Trophoblast cell (in vitro differentiated cells and primary cell): Measurements from ENCODE around the gene NEUROD1.

Experiments
- DNase-seq, 2 donors: peaks; one replicate each; pipeline ENCODE4 v3.0.0-alpha.2; 2016
- H2AFZ ChIP-seq: 2 replicates; pipeline ENCODE4 v1.6.1; 2013; ENCODE audit warnings: low read length, moderate library complexity, mild to moderate bottlenecking; ENCODE audit not compliant: insufficient read depth, poor library complexity
- H2AK5ac ChIP-seq: 2 replicates; pipeline ENCODE4 v1.6.1; 2013; ENCODE audit warnings: mild to moderate bottlenecking, low read length
- H2BK120ac ChIP-seq: 2 replicates; pipeline ENCODE4 v1.6.1; 2013; ENCODE audit warnings: low read length, mild to moderate bottlenecking, moderate library complexity; ENCODE audit not compliant: insufficient read depth, poor library complexity
- H2BK12ac ChIP-seq: 2 replicates; pipeline ENCODE4 v1.6.1; 2013; ENCODE audit warnings: mild to moderate bottlenecking, low read length, moderate library complexity
- H2BK5ac ChIP-seq: 2 replicates; pipeline ENCODE4 v1.6.1; 2013; ENCODE audit warnings: low read length, low read depth, moderate library complexity, mild to moderate bottlenecking; ENCODE audit not compliant: poor library complexity
- H3K14ac ChIP-seq: 2 replicates; pipeline ENCODE4 v1.6.1; 2013; ENCODE audit warnings: mild to moderate bottlenecking, low read length
- H3K18ac ChIP-seq: 2 replicates; pipeline ENCODE4 v1.6.1; 2013; ENCODE audit warnings: mild to moderate bottlenecking, low read length
- H3K23ac ChIP-seq: 2 replicates; pipeline ENCODE4 v1.6.1; 2013; ENCODE audit warnings: low read length
- H3K27ac ChIP-seq: 2 replicates; pipeline ENCODE4 v1.5.1; 2013; ENCODE audit warnings: low read depth, mild to moderate bottlenecking, inconsistent platforms, low read length, moderate library complexity
- H3K27me3 ChIP-seq: 2 replicates; pipeline ENCODE4 v1.6.1; 2013; ENCODE audit warnings: inconsistent platforms, mild to moderate bottlenecking, low read length, moderate library complexity; ENCODE audit not compliant: insufficient read depth
- H3K36me3 ChIP-seq, 2 experiments: 1 replicate in 1 of 2; 2 replicates in 1 of 2; pipeline ENCODE4 v1.6.1; 2013; ENCODE audit warnings: low read length in 2 of 2, mild to moderate bottlenecking in 2 of 2, moderate library complexity in 1 of 2; ENCODE audit not compliant: insufficient read depth in 2 of 2, control insufficient read depth in 1 of 2
- H3K4ac ChIP-seq: 2 replicates; pipeline ENCODE4 v1.6.1; 2013; ENCODE audit warnings: low read depth, mild to moderate bottlenecking, low read length, moderate library complexity
- H3K4me1 ChIP-seq, 2 experiments: 1 replicate in 1 of 2; 2 replicates in 1 of 2; pipeline ENCODE4 v1.6.1; 2013; ENCODE audit warnings: low read length in 2 of 2, mild to moderate bottlenecking in 2 of 2, moderate library complexity in 1 of 2; ENCODE audit not compliant: insufficient read depth in 2 of 2, control insufficient read depth in 1 of 2
- H3K4me2 ChIP-seq: 2 replicates; pipeline ENCODE4 v1.6.1; 2013; ENCODE audit warnings: inconsistent platforms, mild to moderate bottlenecking, low read length, moderate library complexity
- H3K4me3 ChIP-seq: 2 replicates; pipeline ENCODE4 v1.5.1; 2013; ENCODE audit warnings: mild to moderate bottlenecking, low read depth, low read length, inconsistent platforms
- H3K79me1 ChIP-seq: one replicate; pipeline ENCODE4 v1.6.1; 2013; ENCODE audit warnings: low read length
- H3K79me2 ChIP-seq: 2 replicates; pipeline ENCODE4 v1.6.1; 2013; ENCODE audit warnings: low read length, mild to moderate bottlenecking; ENCODE audit not compliant: control insufficient read depth, insufficient read depth, poor library complexity
- H3K9ac ChIP-seq: 2 replicates; pipeline ENCODE4 v1.6.1; 2013; ENCODE audit warnings: mild to moderate bottlenecking, low read length
- H3K9me3 ChIP-seq: 2 replicates; pipeline ENCODE4 v1.6.1; 2013; ENCODE audit warnings: low read depth, mild to moderate bottlenecking, control low read depth, inconsistent platforms, low read length; ENCODE audit not compliant: insufficient read depth
- H4K12ac ChIP-seq: 2 replicates; pipeline ENCODE4 v1.6.1; 2013; ENCODE audit warnings: low read depth, mild to moderate bottlenecking, low read length, moderate library complexity
- H4K8ac ChIP-seq: 2 replicates; pipeline ENCODE4 v1.6.1; 2013; ENCODE audit warnings: low read depth, mild to moderate bottlenecking, low read length, moderate library complexity
- H4K91ac ChIP-seq: one replicate; pipeline ENCODE4 v1.6.1; 2013; ENCODE audit warnings: low read depth, mild to moderate bottlenecking, low read length, moderate library complexity
- WGBS: extraction: QIAGEN DNeasy Blood & Tissue Kit; methylation state at CpG from one replicate; pipeline ENCODE4 v1.1.7; 2013; ENCODE audit warnings: missing lambda C conversion rate; ENCODE audit not compliant: insufficient read length, insufficient coverage; ENCODE audit errors: extremely low coverage; 5-methylcytosine and 5-hydroxymethylcytosine counted together

Gene NEUROD1

GRCh38 chr2:181632733-181633401, 47.5 kb downstream of the NEUROD1 start:
- Histone ChIP-seq H4K8ac (no peak overlapping the region), H2AFZ (no peak overlapping the region), H2AK5ac (no peak overlapping the region), H3K27ac (no peak overlapping the region), H3K36me3 (no peaks in the 10 kb centered on the region), H3K4ac (no peak overlapping the region), H3K23ac (no peak overlapping the region), H2BK120ac (no peak overlapping the region), H3K14ac (no peak overlapping the region), H3K9ac (no peak overlapping the region), H3K4me2 (no peak overlapping the region), H3K79me1 (no peaks in the 10 kb centered on the region), H4K12ac (no peak overlapping the region), H3K18ac (no peak overlapping the region), H2BK12ac (no peak overlapping the region), H3K27me3 (no peaks in the 10 kb centered on the region), H3K4me1 (no peaks in the 10 kb centered on the region), H2BK5ac (no peak overlapping the region), H3K4me3 (no peak overlapping the region), H4K91ac (no peak overlapping the region), H3K9me3 (no peaks in the 10 kb centered on the region), H3K79me2 (no peaks in the 10 kb centered on the region)
- no CpG with 5 or more reads among the region's 4 CpGs for WGBS
- DNase-seq: no peak

- H2BK120ac ChIP-seq: no peak overlapping the region
- no peak overlapping the region for H3K4me2 ChIP-seq
- H3K4ac ChIP-seq: no peak overlapping the region
- no peaks in the 10 kb centered on the region for H3K79me1 ChIP-seq
- no peaks in the 10 kb centered on the region for H3K27me3 ChIP-seq
- no peak overlapping the region for H3K4me3 ChIP-seq
- H3K18ac ChIP-seq: no peak overlapping the region
- no peaks in the 10 kb centered on the region for H3K4me1 ChIP-seq
- no CpG with 5 or more reads among the region's 3 CpGs for WGBS
- no peak overlapping the region for H2BK12ac ChIP-seq
- no peak for DNase-seq
- H3K14ac ChIP-seq: no peak overlapping the region
- no peak overlapping the region for H2AFZ ChIP-seq
- H4K8ac ChIP-seq: no peak overlapping the region
- no peak overlapping the region for H4K12ac ChIP-seq
- H3K79me2 ChIP-seq: no peaks in the 10 kb centered on the region
- H2AK5ac ChIP-seq: no peak overlapping the region
- H3K9me3 ChIP-seq: peaks cover 2% of the 10 kb centered on the region
- H2BK5ac ChIP-seq: no peak overlapping the region
- H3K36me3 ChIP-seq: no peaks in the 10 kb centered on the region
- H3K27ac ChIP-seq: no peak overlapping the region
- no peak overlapping the region for H3K9ac ChIP-seq
- H3K23ac ChIP-seq: no peak overlapping the region
- no peak overlapping the region for H4K91ac ChIP-seq
Observed at GRCh38 chr2:181628590-181629585, 51.4 kb downstream of the NEUROD1 start.

- peaks cover 2% of the 10 kb centered on the region for H3K9me3 ChIP-seq
- H4K8ac ChIP-seq: no peak overlapping the region
- H3K4me3 ChIP-seq: no peak overlapping the region
- no peak overlapping the region for H4K12ac ChIP-seq
- H3K27me3 ChIP-seq: no peaks in the 10 kb centered on the region
- H4K91ac ChIP-seq: no peak overlapping the region
- H2AK5ac ChIP-seq: no peak overlapping the region
- no peak overlapping the region for H2BK12ac ChIP-seq
- H3K27ac ChIP-seq: no peak overlapping the region
- WGBS: no CpG with 5 or more reads among the region's 3 CpGs
- H3K23ac ChIP-seq: no peak overlapping the region
- no peak overlapping the region for H3K14ac ChIP-seq
- H3K36me3 ChIP-seq: no peaks in the 10 kb centered on the region
- H3K79me2 ChIP-seq: no peaks in the 10 kb centered on the region
- H3K9ac ChIP-seq: no peak overlapping the region
- H3K4me2 ChIP-seq: no peak overlapping the region
- no peaks in the 10 kb centered on the region for H3K4me1 ChIP-seq
- no peak overlapping the region for H3K18ac ChIP-seq
- no peaks in the 10 kb centered on the region for H3K79me1 ChIP-seq
- H2BK120ac ChIP-seq: no peak overlapping the region
- DNase-seq: no peak
- H3K4ac ChIP-seq: no peak overlapping the region
- H2AFZ ChIP-seq: no peak overlapping the region
- no peak overlapping the region for H2BK5ac ChIP-seq
Observed at GRCh38 chr2:181627545-181627944, 52.8 kb downstream of the NEUROD1 start.

DNA sequence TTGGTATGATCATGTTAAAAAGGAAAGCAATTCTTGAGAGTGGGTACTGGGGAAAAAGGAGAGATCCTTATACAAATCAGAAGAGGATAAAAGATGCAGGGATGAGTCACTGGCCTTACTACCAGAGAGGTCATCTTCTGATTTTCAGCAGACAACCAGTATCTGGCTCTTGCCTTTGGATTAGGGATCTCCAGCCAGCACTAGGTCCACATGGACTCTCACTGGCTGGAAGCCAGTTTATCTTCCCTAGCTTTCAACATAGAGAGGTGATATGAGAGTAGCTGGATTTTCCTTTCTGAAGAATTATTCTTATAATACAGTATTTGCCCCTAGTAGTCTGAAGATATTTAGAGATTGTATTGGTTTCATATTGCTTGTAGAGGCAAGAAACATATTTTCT, 53.6 kb downstream of the NEUROD1 start:
- H3K4ac ChIP-seq: no peak overlapping the region
- H4K12ac ChIP-seq: no peak overlapping the region
- no peak for DNase-seq
- no peak overlapping the region for H2BK12ac ChIP-seq
- no peak overlapping the region for H3K23ac ChIP-seq
- H3K79me2 ChIP-seq: no peaks in the 10 kb centered on the region
- no peak overlapping the region for H4K8ac ChIP-seq
- no peaks in the 10 kb centered on the region for H3K79me1 ChIP-seq
- no peak overlapping the region for H3K14ac ChIP-seq
- no peaks in the 10 kb centered on the region for H3K36me3 ChIP-seq
- no peaks in the 10 kb centered on the region for H3K4me1 ChIP-seq
- no peak overlapping the region for H2AK5ac ChIP-seq
- no peak overlapping the region for H3K4me3 ChIP-seq
- no peak overlapping the region for H3K27ac ChIP-seq
- H4K91ac ChIP-seq: no peak overlapping the region
- H3K27me3 ChIP-seq: no peaks in the 10 kb centered on the region
- peaks cover 2% of the 10 kb centered on the region for H3K9me3 ChIP-seq
- no peak overlapping the region for H3K4me2 ChIP-seq
- no peak overlapping the region for H2BK5ac ChIP-seq
- H3K18ac ChIP-seq: no peak overlapping the region
- H2BK120ac ChIP-seq: no peak overlapping the region
- H3K9ac ChIP-seq: no peak overlapping the region
- H2AFZ ChIP-seq: no peak overlapping the region
